Right cardiac atrium (tissue), 5 donors: ENCODE results near the gene CTSD. TPM values are rescaled to one million over a fixed set of nuclear protein-coding genes. Genes with fewer than 3 reads are reported as not detected.

ENCODE experiments used
- ATAC-seq, 2 donors: fragments of 200-7000 bp; cut with Tn5 transposase; one replicate each; pipeline versions ENCODE4 v1.8.0 to v1.9.1; 2020; ENCODE audit warnings: moderate library complexity in 2 of 2, mild to moderate bottlenecking in 1 of 2
- DNase-seq, 3 donors: peaks; one replicate each; pipeline ENCODE4 v3.0.0-alpha.2; 2020
- H3K27ac ChIP-seq: one replicate; pipeline ENCODE4 v1.5.1; 2013; ENCODE audit warnings: mild to moderate bottlenecking, low read length, control low read depth, moderate library complexity
- H3K27me3 ChIP-seq: one replicate; pipeline ENCODE4 v1.6.1; 2013; ENCODE audit not compliant: control insufficient read depth, insufficient read depth
- H3K4me1 ChIP-seq: one replicate; pipeline ENCODE4 v1.6.1; 2013; ENCODE audit warnings: low read length; ENCODE audit not compliant: control insufficient read depth, insufficient read depth
- H3K4me3 ChIP-seq: one replicate; pipeline ENCODE4 v1.5.1; 2013; ENCODE audit warnings: low read length, control low read depth
- H3K9me3 ChIP-seq: one replicate; pipeline ENCODE4 v1.6.1; 2013; ENCODE audit warnings: low read length; ENCODE audit not compliant: control insufficient read depth
- WGBS: extraction: QIAGEN DNeasy Blood & Tissue Kit; methylation state at CpG from one replicate; pipeline ENCODE4 v1.1.7; 2013; 5-methylcytosine and 5-hydroxymethylcytosine counted together
- intact Hi-C, 4 donors: fragments of 100-400 bp; cut with DNase I; formaldehyde crosslinking; loops; one replicate each; pipeline versions ENCODE4 v1.11.0 to v1.14.0; 2022 to 2023
- polyA plus RNA-seq: library from polyadenylated mRNA; stranded (reverse); fragments of 200-250 nt; gene quantifications from one replicate; pipeline ENCODE4 v1.2.3, GENCODE V29; 2013
- total RNA-seq, 4 donors: library from RNA; stranded (reverse); fragmentation: NEBNext Ultra II Directional; extraction: Animal tissue kit (Norgen Biotek cat#: 25700); gene quantifications; one replicate each; pipeline ENCODE4 v1.2.1, GENCODE V29; 2021
- donor health status: healthy with polysubstance abuse.
- donor health status: DM: no; HTN: yes; CAD: no.
- donor health status: DM: no; HTN: no; CAD: no.
- donor health status: DM: no; HTN: yes; CAD: no; lungs with severe emphysema.
- donor health status: DM: yes; HTN: yes; CAD: no.

Gene CTSD
- total and polyA plus RNA-seq, 5 donors, result 674 to 748 (median 703) TPM

DNA sequence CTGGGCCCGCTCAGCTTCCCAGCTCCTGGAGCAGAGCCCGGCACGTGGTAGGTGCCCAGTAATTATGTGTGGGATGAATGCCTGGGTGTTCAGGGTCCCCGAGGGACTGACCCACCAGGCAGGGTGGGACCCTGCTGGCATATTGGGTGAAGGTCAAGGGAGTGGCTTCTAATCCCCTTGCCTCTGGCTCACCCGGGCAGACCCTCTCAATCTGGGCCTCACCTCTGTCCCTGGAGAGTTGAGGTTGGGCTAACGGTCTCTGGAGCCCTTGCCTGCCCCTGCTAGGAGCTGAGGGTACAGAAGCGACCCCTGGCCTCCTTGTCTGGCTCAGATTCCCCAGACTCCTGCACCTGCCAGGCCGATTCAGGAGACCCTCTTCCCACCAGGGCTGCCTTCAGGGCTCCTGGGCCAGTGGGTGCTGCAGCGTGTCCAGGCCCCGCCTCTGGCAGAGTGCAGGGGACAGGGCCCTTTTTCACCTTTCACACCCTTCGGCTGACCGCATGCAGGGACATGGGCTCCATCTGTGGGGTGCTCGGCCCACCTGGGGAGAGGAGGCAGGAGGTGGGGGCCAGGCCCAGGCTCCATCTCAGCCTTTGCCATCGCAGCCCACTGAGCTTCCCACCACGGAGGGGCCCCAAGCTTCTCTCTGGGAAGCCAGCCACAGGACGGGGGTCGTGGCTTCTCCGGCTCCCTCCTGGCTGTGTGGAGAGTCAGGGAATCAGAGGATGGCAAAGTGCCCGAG, 3.8 kb upstream of the CTSD start:
- no peaks in the 10 kb centered on the region for H3K27me3 ChIP-seq
- intact Hi-C loops, result no loop called here
- no peak overlapping the region for H3K27ac ChIP-seq
- WGBS, result 83% methylated on average over 19 of the region's 19 CpGs
- peak in 2 of 3 donors; percentile 41 to 48 for DNase-seq
- H3K9me3 ChIP-seq, result no peaks in the 10 kb centered on the region
- no peak for ATAC-seq
- no peak overlapping the region for H3K4me3 ChIP-seq
- H3K4me1 ChIP-seq, result no peaks in the 10 kb centered on the region

DNA sequence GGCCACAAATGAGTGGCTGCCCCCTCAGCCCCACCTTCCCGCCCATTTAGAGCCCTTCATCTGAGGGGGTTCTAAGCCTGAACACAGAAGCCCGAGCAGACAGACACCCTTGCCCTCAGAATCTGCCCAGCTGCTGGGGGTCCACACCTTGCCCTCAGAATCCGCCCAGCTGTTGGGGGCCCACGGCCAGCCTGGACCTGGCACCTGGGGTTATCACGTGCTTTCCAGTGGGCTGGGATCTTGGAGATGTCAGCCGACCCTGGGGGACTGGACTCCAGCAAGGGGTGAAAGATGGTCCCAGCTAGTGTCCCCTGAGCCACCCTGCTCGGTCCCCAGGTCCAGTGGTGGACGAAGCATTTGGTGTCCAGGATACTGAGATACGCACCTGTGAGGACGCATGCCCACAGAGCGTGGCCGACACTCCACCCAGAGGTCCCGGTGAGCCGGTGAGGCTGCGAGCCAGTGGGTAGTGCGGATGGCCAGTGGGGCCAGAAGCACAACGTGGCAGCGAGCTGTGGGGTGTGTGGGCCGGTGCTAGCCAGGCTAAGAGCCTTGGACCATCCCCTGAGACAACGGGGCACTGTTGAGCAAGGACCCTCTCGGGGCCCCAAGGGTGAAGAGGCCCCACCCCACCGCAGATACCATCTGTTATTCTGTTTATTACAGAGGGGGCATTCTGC, 3.1 kb upstream of the CTSD start:
- Histone ChIP-seq H3K27me3 (no peaks in the 10 kb centered on the region), H3K9me3 (no peaks in the 10 kb centered on the region), H3K27ac (no peak overlapping the region), H3K4me3 (no peak overlapping the region), H3K4me1 (peaks cover 4% of the 10 kb centered on the region)
- 91% methylated on average over 22 of the region's 22 CpGs for WGBS
- DNase-seq (peak in 2 of 3 donors; percentile 35 to 54), ATAC-seq (no peak)
- intact Hi-C loops, result no loop called here

DNA sequence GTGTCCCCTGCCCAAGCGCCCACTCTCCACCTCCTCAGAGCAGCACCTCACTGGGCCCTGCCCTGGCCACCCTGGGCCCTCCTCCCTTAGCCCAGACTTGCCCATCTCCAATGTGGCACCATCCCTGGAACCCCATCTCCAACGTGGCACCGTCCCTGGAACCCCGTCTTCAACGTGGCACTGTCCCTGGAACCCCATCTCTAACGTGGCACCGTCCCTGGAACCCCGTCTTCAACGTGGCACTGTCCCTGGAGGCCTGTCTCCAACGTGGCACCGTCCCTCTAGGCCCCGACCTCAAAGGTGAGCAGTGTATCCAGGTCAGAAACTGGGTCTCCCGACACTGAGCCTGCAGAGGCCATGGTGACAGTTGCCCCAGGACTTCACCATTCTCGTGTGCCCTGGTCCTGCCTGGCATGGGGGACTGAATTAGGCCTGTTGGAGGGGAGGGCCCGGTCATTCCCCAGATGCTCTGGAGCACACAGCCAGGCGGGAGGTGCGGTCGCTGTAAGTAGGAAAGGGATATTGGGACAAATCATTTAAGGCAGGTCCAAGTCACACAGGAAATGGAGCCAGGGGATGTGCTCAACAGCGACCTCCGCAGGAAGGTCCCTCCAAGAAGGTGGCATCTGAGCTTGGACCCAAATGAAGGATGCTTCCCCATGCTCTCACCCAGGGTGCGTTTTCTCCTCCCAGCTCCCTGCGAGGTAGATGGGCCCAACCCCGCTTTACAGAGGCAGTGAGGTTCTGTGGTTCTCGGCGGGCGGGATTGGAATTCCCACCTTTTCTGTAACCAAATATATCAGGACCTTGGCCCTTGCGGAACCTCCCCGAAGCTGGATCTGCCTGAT, 2.4 kb upstream of the CTSD start:
- H3K4me1 ChIP-seq, result peaks cover 7% of the 10 kb centered on the region
- peak in 2 of 3 donors; percentile 32 to 34 for DNase-seq
- no peak overlapping the region for H3K27ac ChIP-seq
- H3K4me3 ChIP-seq, result no peak overlapping the region
- H3K9me3 ChIP-seq, result no peaks in the 10 kb centered on the region
- no peak for ATAC-seq
- WGBS, result 87% methylated on average over 28 of the region's 28 CpGs
- H3K27me3 ChIP-seq, result no peaks in the 10 kb centered on the region
- intact Hi-C loops, result no loop called here

DNA sequence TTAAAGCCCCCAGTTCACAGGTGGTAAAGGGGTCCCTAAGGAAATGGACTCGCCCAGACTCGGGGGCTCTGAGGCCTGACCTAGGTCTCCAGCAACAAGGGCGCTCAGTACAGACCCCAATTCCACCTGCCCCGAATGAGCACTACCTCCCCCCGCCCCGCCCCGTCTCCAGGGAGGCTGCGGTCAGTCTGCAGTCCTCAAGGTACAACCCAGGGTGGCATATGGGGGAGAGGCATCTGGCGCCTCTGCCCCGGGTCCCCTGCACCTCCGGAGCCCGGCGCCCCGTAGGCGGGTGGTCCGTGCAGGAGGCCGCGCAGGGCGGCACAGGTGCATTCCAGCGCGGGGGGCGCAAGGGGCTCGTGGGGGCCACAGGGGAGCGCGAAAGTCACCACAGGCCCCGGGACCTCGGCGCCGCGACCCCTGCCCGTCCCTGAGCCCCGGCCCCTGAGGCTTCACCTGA, 361 bp downstream of the CTSD start:
- intact Hi-C loops, result no loop called here
- Histone ChIP-seq H3K27me3 (no peaks in the 10 kb centered on the region), H3K4me3 (peak overlapping the region; percentile 95), H3K4me1 (peaks cover 20% of the 10 kb centered on the region), H3K9me3 (no peaks in the 10 kb centered on the region), H3K27ac (peak overlapping the region; percentile 75)
- peak in 1 of 2 donors; percentile 1 for ATAC-seq
- peak in 2 of 3 donors; percentile 64 to 67 for DNase-seq
- WGBS, result 3% methylated on average over 32 of the region's 32 CpGs

DNA sequence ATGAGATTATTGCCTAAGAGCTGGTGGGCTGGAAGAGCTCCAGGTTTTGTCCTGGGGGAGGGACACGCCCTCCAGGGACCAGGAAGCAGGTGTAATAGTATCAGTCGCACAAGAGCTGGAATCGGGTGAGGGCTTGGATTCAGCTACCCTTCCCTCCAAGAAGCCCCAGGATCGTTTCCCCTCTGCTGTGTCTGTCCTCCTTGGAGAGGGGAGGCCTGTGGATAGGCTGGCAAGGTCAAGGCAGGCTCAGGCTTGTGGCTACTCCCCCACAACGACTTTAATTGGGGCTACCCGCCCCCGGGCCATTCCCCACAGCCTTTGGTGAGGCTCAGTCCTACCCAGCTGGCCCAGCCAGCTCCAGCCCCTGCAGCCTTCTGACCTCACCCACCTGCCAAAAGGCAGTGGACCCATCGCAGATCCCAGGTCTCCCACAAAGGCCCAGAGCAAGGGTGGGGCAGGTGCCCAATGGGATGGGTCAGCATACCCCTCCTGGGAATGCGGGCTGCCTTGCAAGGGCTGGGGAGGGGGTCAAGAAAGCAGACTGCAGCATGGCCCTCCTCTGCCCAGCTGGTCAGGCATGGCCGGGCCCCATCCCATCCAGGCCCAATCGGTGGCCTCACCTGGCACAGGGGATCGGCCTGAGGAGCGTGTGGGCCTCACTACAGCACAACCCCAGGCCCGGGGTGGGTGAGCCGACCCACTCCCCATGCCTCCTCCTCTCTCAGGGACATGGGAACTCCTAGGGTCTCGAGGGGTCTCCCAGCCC, 1.0 kb downstream of the CTSD start:
- DNase-seq (peak in 2 of 3 donors; percentile 66 to 77), ATAC-seq (peak in 1 of 2 donors; percentile 10)
- peak overlapping the region; percentile 75 for H3K27ac ChIP-seq
- intact Hi-C loops, result no loop called here
- H3K4me1 ChIP-seq, result peaks cover 20% of the 10 kb centered on the region
- peak overlapping the region; percentile 95 for H3K4me3 ChIP-seq
- H3K27me3 ChIP-seq, result no peaks in the 10 kb centered on the region
- 33% methylated on average over 16 of the region's 16 CpGs for WGBS
- H3K9me3 ChIP-seq, result no peaks in the 10 kb centered on the region

DNA sequence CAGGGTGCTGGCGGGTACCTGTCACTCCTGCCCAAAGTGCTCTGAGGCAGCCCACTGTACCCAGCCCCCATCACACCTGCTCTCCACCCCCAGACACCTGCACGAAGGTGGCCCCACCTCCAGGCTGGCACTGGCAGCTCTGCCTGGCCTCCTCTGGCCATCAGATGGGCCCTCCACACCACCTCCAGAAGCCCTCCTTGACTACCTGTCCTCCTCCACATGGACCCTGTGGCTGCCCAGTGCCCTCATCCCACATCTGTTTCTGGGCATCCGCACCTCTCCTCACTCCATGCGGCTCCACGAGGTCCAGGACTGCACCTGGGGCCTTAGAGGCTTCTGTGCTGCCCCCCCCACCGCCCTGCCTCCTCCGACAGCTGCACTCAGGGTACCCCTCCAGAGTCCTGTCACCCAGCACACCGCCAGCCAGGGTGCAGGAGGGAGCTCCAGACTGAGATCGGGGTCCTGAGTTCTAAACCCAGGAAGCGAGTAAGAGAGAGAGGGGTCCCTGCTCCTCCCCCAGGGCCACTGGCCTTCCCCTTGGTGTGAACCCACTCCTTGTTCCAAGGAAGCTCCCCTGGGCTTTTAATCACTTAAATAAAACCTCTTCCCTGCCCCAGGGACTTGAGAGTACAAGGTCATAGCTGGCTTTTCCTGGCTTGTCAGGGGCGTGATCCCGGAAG, 1.7 kb downstream of the CTSD start:
- Histone ChIP-seq H3K4me1 (peaks cover 20% of the 10 kb centered on the region), H3K27me3 (no peaks in the 10 kb centered on the region), H3K4me3 (peak overlapping the region; percentile 95), H3K27ac (peak overlapping the region; percentile 75), H3K9me3 (no peaks in the 10 kb centered on the region)
- ATAC-seq (no peak), DNase-seq (peak in 2 of 3 donors; percentile 62 to 71)
- 72% methylated on average over 12 of the region's 12 CpGs for WGBS
- intact Hi-C loops, result no loop called here

DNA sequence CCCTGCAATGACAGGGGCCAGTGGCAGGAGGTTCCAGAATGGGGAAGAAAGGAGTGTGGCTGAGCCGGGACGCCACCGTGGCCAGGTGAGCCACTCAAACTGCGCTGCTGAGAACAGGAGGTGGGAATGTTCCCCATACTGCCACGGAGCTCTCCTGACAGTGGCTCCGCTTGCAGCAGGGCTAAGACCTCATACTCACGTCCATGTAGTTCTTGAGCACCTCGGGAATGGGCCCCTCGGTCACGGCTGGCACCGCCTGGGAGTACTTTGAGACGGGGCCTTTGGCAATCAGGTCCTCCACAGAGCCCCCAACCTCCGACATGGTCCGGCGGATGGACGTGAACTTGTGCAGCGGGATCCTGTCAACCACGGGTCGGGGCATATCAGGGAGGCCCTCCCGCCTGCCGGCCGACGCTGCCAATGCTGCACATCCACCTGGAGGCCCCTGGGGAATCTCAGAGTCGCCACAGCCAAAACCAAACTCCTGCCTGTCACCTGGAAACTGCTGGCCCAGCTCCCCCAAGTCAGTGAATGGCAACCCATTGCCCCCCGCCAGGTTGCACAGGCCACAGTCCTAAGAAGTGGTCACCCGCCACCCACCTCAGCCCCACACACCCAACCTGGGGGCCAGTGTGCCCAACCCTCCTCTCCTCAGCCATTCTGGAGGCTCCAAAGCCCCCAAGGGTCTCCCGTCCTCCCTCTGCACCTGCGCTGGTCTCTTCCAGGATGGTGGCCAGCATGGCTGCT, 2.4 kb downstream of the CTSD start:
- DNase-seq, result peak in 2 of 3 donors; percentile 36 to 66
- H3K27me3 ChIP-seq, result no peaks in the 10 kb centered on the region
- H3K4me1 ChIP-seq, result peaks cover 20% of the 10 kb centered on the region
- ATAC-seq, result no peak
- H3K9me3 ChIP-seq, result no peaks in the 10 kb centered on the region
- WGBS, result 79% methylated on average over 28 of the region's 28 CpGs
- no peak overlapping the region for H3K4me3 ChIP-seq
- intact Hi-C loops, result no loop called here
- peak overlapping the region; percentile 75 for H3K27ac ChIP-seq

DNA sequence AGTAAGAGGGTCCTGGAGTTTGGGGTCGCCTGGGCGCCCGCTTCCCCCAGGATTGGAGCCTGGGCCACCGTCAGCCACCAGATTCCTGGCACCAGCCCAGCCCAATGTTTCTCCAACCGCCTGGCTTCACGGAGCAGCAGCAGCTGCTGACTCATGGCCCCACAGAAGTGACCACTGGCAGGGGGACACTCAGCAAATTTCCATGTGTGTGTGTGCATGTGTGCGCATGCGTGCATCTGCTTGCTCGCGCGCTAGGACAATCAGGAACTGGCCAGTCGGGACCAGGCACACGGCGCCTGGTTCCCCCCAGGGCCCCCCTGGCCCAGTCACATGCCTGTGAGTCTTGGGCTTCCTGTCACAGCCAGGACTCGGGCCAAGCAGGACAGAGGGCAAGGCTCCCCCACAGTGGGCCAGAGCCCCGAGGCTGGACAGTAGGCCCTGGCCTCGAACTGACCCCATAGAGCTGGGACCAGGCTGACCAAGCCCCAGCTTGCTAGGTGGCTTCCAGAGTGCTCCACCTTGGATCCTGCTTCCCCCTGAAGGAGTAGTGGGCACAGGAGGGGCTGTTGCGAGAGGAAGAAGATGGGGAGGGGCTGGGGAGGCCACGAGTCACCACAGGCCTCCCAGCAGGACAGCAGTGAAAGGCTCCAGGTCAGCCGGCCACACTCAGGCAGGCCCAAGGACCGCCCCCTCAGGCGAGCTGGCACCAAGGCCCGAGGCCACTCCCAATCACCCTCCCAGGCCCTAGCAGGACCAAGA, 3.2 kb downstream of the CTSD start:
- peak; percentile 65 to 76 for ATAC-seq
- intact Hi-C loops, result no loop called here
- 26% methylated on average over 23 of the region's 23 CpGs for WGBS
- H3K4me3 ChIP-seq, result no peak overlapping the region
- peaks cover 20% of the 10 kb centered on the region for H3K4me1 ChIP-seq
- H3K27ac ChIP-seq, result peak overlapping the region; percentile 85
- H3K9me3 ChIP-seq, result no peaks in the 10 kb centered on the region
- peak; percentile 91 to 95 (median 94) for DNase-seq
- H3K27me3 ChIP-seq, result no peaks in the 10 kb centered on the region

DNA sequence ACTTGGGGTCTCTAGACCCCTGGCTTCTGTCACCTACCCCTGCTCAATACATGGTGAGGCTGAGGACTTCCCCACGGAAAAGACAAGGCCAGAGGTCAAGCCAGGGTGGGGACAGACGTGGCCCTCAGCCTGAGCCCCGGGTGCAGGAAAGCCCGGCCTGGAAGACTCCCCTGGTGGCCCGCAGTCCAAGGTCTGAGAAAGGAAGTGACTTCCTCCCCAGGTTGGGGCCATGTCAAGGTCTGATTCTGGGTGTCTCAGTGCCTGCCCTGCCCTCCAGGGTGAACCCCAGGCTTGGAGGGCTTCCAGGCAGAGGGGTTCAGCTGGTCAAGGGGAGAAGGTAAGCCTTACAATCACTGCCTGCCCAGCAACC, 3.9 kb downstream of the CTSD start:
- Histone ChIP-seq H3K9me3 (no peaks in the 10 kb centered on the region), H3K27me3 (no peaks in the 10 kb centered on the region), H3K27ac (peak overlapping the region; percentile 85), H3K4me1 (peaks cover 20% of the 10 kb centered on the region), H3K4me3 (no peak overlapping the region)
- 60% methylated on average over 5 of the region's 5 CpGs for WGBS
- DNase-seq (no peak), ATAC-seq (no peak)
- intact Hi-C loops, result no loop called here
